B cell (primary cell): ENCODE measurements around the gene TRMU.

Experiments used
- EZH2 ChIP-seq: IDR thresholded peaks from 2 replicates; pipeline ENCODE4 v1.6.1; 2012; ENCODE audit warnings: borderline replicate concordance, low read depth, mild to moderate bottlenecking, moderate library complexity, low read length; ENCODE audit not compliant: insufficient read depth, poor library complexity, severe bottlenecking
- TF ChIP-seq, protein P1 (sequence below): fragments of 200-600 bp; IDR thresholded peaks from one replicate; pipeline ENCODE4 v1.8.0; 2022; ENCODE audit warnings: antibody characterized with exemption, mild to moderate bottlenecking

DNA sequence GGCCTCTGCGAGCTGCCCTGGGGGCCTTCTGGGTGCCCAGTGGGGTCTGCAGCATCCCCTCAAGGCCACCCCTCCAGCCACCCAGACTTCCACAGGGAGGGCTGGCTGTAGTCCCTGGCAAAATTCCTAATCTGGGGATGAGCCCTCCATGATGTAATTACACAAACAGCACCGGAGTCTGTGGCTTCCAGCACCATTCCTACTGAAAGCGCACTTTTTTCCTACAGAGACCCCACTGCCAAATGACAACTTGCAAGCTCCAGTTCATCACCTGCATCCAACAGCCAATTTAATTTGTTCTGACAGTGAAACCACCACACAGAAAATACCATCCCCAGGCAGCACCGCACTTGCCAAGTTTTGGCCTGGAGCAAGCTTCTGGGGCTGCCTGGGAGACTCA, 70.4 kb downstream of the TRMU start:
- TF ChIP-seq, protein P1, sequence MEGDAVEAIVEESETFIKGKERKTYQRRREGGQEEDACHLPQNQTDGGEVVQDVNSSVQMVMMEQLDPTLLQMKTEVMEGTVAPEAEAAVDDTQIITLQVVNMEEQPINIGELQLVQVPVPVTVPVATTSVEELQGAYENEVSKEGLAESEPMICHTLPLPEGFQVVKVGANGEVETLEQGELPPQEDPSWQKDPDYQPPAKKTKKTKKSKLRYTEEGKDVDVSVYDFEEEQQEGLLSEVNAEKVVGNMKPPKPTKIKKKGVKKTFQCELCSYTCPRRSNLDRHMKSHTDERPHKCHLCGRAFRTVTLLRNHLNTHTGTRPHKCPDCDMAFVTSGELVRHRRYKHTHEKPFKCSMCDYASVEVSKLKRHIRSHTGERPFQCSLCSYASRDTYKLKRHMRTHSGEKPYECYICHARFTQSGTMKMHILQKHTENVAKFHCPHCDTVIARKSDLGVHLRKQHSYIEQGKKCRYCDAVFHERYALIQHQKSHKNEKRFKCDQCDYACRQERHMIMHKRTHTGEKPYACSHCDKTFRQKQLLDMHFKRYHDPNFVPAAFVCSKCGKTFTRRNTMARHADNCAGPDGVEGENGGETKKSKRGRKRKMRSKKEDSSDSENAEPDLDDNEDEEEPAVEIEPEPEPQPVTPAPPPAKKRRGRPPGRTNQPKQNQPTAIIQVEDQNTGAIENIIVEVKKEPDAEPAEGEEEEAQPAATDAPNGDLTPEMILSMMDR = no peak
- no peak for TF ChIP-seq EZH2
